Activated T-helper 9 cell treated with anti-CD3 and anti-CD28 coated beads, Interleukin-2, amount 50 U/mL, for 16 hours (primary cell): Measurements from ENCODE around the gene CEMIP.
"Not testable (repeated sequence)": the region's sequence is repeated elsewhere in the genome, so short reads cannot be mapped to it uniquely, and the experiment has no call there.

Source experiments
- DNase-seq: peaks from one replicate; pipeline ENCODE4 v3.0.0-alpha.2; 2020; ENCODE audit warnings: low read depth

The CEMIP gene

DNA sequence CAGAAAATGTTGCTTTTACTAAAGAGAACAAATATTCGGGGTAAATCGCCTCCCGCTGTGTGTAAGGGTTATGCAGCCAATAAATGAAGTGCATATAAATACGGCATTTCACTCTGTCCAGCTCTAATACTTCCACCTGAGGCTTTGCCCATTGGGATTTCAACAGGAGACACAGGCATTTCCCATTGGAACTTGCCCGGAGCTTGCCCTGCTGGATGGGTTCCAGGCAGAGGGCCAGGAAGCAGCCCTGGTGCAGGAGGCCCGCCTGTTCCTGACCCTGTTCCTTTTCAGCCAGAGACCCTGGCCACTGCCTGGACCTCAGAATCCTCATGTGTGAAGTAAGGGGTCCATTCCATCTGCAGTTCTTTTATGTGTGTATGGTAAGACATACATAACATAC, 17.4 kb upstream of the CEMIP start:
- no peak for DNase-seq

DNA sequence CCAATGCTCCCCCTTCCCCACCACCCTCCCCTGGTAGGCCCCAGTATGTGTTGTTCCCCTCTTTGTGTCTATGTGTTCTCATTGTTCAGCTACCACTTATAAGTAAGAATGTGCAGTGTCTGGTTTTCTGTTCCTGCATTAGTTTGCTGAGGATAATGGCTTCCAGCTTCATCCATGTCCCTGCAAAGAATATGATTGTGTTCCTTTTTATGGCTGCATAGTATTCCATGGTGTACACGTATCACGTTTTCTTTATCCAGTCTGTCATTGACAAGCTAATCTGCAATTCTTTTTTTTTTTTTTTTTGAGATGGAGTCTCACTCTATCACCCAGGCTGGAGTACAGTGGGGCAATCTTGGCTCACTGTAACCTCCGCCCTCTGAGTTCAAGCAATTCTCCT, 15.9 kb upstream of the CEMIP start:
- DNase-seq: not testable (repeated sequence)

DNA sequence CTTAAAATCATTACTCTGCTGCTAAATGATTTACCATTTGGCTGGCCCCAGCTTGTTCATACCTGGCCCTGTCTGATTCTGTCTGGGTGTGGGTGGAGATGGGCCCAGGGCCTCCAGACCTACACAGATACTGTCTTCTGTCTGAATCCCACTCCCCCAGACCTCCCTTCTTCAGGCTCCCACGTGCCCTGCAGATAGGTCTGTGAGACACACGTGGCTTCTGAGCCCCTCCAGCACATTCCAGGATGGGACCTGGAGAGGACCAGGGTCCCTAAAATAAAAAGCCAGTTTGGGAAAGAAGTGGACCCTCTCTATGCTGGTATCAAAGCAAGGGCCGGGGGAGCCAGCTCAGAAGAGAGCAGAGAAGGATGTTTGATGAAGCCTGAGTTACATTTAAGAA, 14.6 kb upstream of the CEMIP start:
- no peak for DNase-seq

GRCh38 chr15:80766275-80766674, 12.9 kb upstream of the CEMIP start:
- no peak for DNase-seq

- no peak for DNase-seq
These were observed 11.0 kb upstream of the CEMIP start for GRCh38 chr15:80768158-80768557.

DNA sequence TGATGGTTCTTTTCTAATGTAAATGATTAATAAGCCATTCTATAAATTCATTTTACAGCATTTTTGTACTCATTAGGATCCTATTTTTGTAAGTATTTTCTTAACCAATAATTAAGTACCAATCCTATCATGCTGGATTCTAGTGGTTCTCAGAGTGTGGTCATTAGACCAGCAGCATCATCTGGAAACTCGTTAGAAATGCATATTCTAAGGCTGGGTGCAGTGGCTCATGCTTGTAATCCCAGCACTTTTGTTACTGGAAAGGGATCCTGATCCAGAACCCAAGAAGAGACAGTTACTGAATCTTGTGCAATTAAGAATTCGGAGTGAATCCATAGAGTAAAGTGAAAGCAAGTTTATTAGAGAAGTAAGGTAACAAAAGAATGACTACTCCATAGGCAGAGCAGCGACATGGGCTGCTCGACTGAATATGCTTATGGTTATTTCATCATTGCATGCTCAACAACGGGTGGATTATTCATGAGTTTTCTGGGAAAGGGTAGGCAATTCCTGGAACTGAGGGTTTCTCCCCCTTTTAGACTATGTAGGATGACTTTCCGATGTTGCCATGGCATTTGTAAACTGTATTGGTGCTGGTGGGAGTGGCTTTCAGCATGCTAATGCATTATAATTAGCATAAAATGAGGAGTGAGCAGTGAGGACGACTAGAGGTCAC, 9.9 kb upstream of the CEMIP start:
- no peak for DNase-seq

DNA sequence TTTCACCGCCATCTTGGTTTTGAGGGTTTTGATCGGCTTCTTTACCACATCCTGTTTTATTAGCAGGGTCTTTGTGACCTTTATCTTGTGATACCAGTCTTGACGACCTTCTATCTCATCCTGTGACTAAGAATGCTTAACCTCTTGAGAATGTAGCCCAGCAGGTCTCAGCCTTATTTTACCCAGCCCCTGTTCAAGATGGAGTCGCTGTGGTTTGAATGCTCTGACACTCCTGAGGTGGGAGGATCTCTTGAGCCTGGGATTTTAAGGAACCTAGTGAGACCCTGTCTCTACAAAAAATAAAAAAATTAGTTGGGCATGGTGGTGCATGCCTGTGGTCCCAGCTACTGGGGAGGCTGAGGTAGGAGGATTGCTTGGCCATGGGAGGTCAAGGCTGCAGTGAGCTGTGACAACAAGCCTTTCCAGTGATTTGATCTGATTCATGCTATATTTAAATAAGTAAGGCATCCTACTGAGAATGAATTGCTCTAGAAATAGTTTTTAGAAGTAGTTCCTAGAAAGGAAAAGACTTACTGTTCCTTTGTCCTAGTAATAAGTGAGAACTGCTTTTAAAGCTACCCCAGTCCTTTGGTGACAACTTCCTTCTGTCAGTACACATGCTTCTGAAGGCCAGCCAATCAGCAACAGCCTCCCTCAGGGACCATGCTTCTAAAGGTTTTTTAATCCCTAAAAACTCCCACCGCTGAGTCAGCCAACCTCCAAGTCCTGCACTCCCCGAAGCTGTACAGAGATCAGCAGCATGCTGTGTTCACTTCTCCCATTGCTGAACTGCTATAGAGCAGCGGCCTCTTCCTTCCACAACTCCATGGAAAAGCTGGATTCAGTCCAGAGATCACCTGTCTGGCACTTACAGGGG, 9.1 kb upstream of the CEMIP start:
- no peak for DNase-seq

DNA sequence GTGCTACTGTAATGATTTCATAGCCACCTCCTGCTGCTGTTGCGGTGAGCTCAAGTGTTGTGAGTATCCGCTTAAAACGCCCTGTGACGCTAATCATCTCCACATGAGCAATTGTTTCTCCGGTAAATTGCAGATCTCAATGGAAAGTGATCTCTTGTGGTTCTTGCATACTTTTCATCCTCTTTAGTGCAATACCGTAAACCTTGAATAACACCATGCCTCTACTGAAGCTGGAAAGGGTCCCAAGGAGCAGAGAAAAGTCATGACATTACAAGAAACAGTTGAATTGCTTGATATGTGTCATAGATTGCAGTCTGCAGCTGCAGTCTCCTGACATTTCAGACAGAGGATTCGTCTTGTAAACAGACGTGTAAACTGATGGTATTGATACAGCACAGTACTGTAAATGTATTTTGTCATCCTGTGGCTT, 6.0 kb upstream of the CEMIP start:
- no peak for DNase-seq

- no peak for DNase-seq
These were observed 5.3 kb upstream of the CEMIP start for GRCh38 chr15:80773792-80774352.

DNA sequence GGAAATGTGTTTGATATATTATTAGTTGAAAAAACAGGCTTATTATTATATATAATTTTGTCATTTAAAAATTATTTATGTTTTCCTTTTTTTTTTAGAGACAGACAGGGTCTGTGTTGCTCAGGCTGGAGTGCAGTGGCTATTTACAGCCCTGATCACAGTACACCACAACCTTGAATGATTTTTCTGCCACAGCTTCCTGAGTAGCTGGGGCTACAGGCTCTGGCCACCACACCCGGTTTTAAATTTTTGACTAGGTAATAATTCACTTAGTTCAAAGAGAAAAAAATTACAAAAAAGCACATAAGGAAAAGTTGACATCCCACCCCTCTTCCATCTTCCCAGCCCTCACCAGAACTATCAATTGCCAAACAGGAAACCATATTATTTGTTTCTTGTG, 4.7 kb upstream of the CEMIP start:
- DNase-seq: no peak

DNA sequence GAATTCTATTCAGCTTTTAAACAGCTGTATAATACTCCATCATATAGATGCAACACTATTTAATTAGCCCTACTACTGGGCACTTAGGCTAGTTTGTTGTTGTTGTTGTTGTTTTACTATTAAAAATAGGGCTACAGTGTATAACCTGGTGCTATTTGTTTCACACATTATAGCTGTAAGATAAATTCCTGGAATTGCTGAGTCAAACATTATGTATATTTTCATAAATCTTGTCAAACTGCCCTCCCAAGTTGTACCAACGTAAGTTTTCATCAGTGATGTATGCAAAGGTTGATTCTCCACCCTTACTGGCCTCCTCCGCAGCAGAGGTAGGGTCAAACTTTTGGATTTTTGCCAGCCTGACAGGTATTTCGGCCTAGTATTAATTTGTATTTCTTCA, 3.8 kb upstream of the CEMIP start:
- DNase-seq: no peak

- peak; percentile 33 for DNase-seq
These were observed 2.6 kb upstream of the CEMIP start for GRCh38 chr15:80776420-80777045.

- DNase-seq: no peak
These were observed 2.0 kb upstream of the CEMIP start for GRCh38 chr15:80777137-80777536.

DNA sequence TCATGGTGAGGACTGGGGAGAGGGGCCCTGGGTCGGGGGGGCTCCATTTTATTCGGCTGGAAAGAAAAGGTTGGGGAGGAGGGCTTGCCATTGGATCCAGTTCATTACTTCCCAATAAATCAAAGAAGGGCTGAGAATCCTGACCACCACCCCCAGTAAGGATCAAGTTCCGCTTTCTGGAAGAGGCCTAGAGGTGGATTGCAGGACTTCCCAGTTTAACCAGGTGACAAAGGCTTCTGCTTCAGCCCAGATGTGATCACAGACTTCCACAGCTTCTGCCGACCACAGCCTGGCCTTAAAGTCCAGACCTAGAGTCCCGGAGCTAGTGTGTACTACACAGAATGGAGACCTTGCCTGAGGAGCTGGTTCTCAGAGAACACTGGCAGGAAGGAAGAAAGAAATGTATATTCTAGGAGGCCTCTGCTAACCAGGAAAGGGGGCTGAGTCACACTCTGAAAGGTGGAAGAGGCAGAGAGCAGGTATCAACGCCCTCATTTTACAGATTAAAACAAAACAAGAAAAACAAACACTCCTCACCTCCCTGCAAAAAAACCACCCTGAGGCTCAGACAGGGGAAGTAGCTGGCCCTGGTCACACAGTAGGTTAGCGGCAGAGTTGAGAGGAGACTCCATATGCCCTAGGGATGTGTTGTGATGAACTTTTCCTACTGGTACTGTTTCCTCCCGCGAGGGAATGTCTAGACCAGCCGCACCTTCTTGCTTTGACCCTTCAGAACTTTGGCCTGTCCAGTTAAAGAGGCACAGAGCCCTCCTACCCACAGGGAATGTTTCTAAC, 1.1 kb upstream of the CEMIP start:
- no peak for DNase-seq

- DNase-seq: no peak
These were observed 578 bp upstream of the CEMIP start for GRCh38 chr15:80778621-80778963.

GRCh38 chr15:80779658-80780415, 667 bp downstream of the CEMIP start:
- no peak for DNase-seq

- DNase-seq: no peak
These were observed 1.4 kb downstream of the CEMIP start for GRCh38 chr15:80780416-80781221.

- no peak for DNase-seq
These were observed 4.1 kb downstream of the CEMIP start for GRCh38 chr15:80783260-80783659.

- DNase-seq: no peak
These were observed 6.2 kb downstream of the CEMIP start for GRCh38 chr15:80785335-80785734.

- no peak for DNase-seq
These were observed 6.7 kb downstream of the CEMIP start for GRCh38 chr15:80785811-80786354.
